ENCODE results near the gene GABPB1.
"Not testable (repeated sequence)": the region's sequence is repeated elsewhere in the genome, so short reads cannot be mapped to it uniquely, and the experiment has no call there.

GRCh38 chr15:50382408-50382807 is 27.4 kb upstream of the GABPB1 start:
- not testable (repeated sequence) for TF ChIP-seq EZH2, CTCF, EZH2phosphoT487 (IDR thresholded peaks at IDR 0.05)
